ENCODE measurements around the gene DDN. TPM values are rescaled to one million over a fixed set of nuclear protein-coding genes. Genes with fewer than 3 reads are reported as not detected.

DDN gene
- total and polyA plus RNA-seq, 10 of the 15 experiments (the other 5 are each of a cell fraction or from before 2014, with no cell fraction given) = 0.10 to 13.4 (median 3.7) TPM

GRCh38 chr12:48991247-48992050 lies 7.7 kb downstream of the DDN start:
- BruUV-seq (replicated peaks) = no TSS peak
- Histone ChIP-seq H3K27me3 (replicated peaks in 1 of 2; ENCODE audit: control insufficient read depth in 2 of 2, insufficient read depth in 2 of 2, low read length in 1 of 2) (peaks cover 0 to 2% of the 10 kb centered on the region in 2 experiments; a peak in 3 of 4 replicates), H3K4me1 (ENCODE audit: control insufficient read depth, insufficient read depth, low read length) (peaks cover 8% of the 10 kb centered on the region), H4K20me1 (ENCODE audit: control insufficient read depth, insufficient read depth) (peaks cover 3% of the 10 kb centered on the region; the same call in 1 of the 2 replicates), H2AFZ (ENCODE audit: control insufficient read depth, low read depth, low read length) (no peak overlapping the region), H3K36me3 (ENCODE audit: control insufficient read depth in 2 of 2, insufficient read depth in 2 of 2, low read length in 1 of 2) (no peaks in the 10 kb centered on the region), H3K27ac (ENCODE audit: control insufficient read depth, insufficient read depth) (no peak overlapping the region), H3K79me2 (ENCODE audit: control insufficient read depth, insufficient read depth, low read length) (no peaks in the 10 kb centered on the region), H3K9me3 (replicated peaks; ENCODE audit: control insufficient read depth, insufficient read depth, low read length) (no peaks in the 10 kb centered on the region), H3K4me3 (no peak overlapping the region), H3K4me2 (ENCODE audit: control insufficient read depth, insufficient read depth) (no peak overlapping the region), H3K9ac (ENCODE audit: control insufficient read depth, insufficient read depth, low read length) (no peak overlapping the region)
- no peak; the same call in 1 of the 3 replicates for ATAC-seq
- TF ChIP-seq MTA2 (IDR thresholded peaks at IDR 0.05; ENCODE audit: low read depth) = no peak
- TF ChIP-seq HDAC6 (IDR thresholded peaks at IDR 0.05; ENCODE audit: unreplicated experiment) = no peak
- TF ChIP-seq ZZZ3 (IDR thresholded peaks at IDR 0.05; ENCODE audit: control insufficient read depth, insufficient read length, low read depth) = no peak
- TF ChIP-seq MEF2A (IDR thresholded peaks at IDR 0.05; ENCODE audit: insufficient read depth, low read depth, low read length) = no peak
- no peak for TF ChIP-seq HSF1 (IDR thresholded peaks at IDR 0.05; ENCODE audit: low read depth, low read length)
- TF ChIP-seq IRF5 (IDR thresholded peaks at IDR 0.05; ENCODE audit: borderline replicate concordance) = no peak
- no peak for TF ChIP-seq JUND (IDR thresholded peaks at IDR 0.05; ENCODE audit: low read depth, low read length)
- no peak for TF ChIP-seq FOS (IDR thresholded peaks at IDR 0.05; ENCODE audit: borderline replicate concordance, extremely low read depth, insufficient read length)
- TF ChIP-seq USF2 (IDR thresholded peaks at IDR 0.05; ENCODE audit: borderline replicate concordance, low read depth, low read length) = no peak
- TF ChIP-seq CEBPB (IDR thresholded peaks at IDR 0.05; ENCODE audit: borderline replicate concordance in 1 of 2, low read depth in 2 of 2, low read length in 2 of 2) = no peak
- no peak for TF ChIP-seq RB1 (IDR thresholded peaks at IDR 0.05; ENCODE audit: borderline replicate concordance)
- TF ChIP-seq CHD1 (IDR thresholded peaks at IDR 0.05; ENCODE audit: low read depth, low read length) = no peak
- TF ChIP-seq NRF1 (conservative IDR thresholded peaks at IDR 0.05; ENCODE audit: low read depth, low read length) = no peak
- no peak for TF ChIP-seq PML (IDR thresholded peaks at IDR 0.05; ENCODE audit: low read length)
- no peak for TF ChIP-seq NFYB (IDR thresholded peaks at IDR 0.05; ENCODE audit: insufficient read depth, low read depth, low read length)
- TF ChIP-seq ASH2L (IDR thresholded peaks at IDR 0.05; ENCODE audit: borderline replicate concordance, low read depth) = no peak
- intact Hi-C loops (cut with micrococcal nuclease; ENCODE audit: unreplicated experiment) (no loop called here), in situ Hi-C loops (cut with MboI) (no loop called here)
- WGBS (ENCODE audit: insufficient coverage, insufficient replicate concordance, low lambda C conversion rate, missing lambda C conversion rate) = 18% methylated on average over 8 of the region's 8 CpGs
- no peak for DNase-seq (ENCODE audit: low read depth, low spot score)
- RAD21 ChIA-PET (ENCODE audit: unreplicated experiment) = interaction anchor here (0.5 to 2.1 kb wide), 5 partner anchors 14 to 1628 kb away, joined by 3 to 7 read pairs (median 3); partner anchors contain the start of gene WNT1
- POLR2A ChIA-PET = interaction anchor here (0.7 to 1.5 kb wide), 2 partner anchors 57 to 66 kb away, joined by 3 to 5 read pairs; partner anchors contain the start of gene FKBP11
- SMC1A ChIA-PET (ENCODE audit: uncharacterized antibody, unreplicated experiment) = interaction anchor here (1.6 to 2.0 kb wide), 3 partner anchors 12 to 72 kb away, joined by 4 to 7 read pairs (median 5); partner anchors contain the start of gene FKBP11
- FAIRE-seq = no peak
- CTCF ChIA-PET = interaction anchor here (0.5 to 14.1 kb wide), 17 partner anchors 11 to 362 kb away, joined by 3 to 172 read pairs (median 3); partner anchors contain the start of genes DDX23, FKBP11, PRKAG1 and WNT1

Data from GM12878 (cell line).